HG03060 (cell line): ENCODE measurements around the gene FZD1.
"Not testable (repeated sequence)": the region's sequence is repeated elsewhere in the genome, so short reads cannot be mapped to it uniquely, and the experiment has no call there.

Experiments
- ATAC-seq: cut with Tn5 transposase; IDR thresholded peaks from one replicate; pipeline ENCODE4 v1.9.1; 2021; ENCODE audit warnings: low read depth, moderate number of reproducible peaks; ENCODE audit not compliant: unreplicated experiment

FZD1 gene

GRCh38 chr7:91294639-91295220 lies 30.5 kb downstream of the FZD1 start:
- no peak for ATAC-seq

GRCh38 chr7:91295576-91295975 lies 31.3 kb downstream of the FZD1 start:
- no peak for ATAC-seq

DNA sequence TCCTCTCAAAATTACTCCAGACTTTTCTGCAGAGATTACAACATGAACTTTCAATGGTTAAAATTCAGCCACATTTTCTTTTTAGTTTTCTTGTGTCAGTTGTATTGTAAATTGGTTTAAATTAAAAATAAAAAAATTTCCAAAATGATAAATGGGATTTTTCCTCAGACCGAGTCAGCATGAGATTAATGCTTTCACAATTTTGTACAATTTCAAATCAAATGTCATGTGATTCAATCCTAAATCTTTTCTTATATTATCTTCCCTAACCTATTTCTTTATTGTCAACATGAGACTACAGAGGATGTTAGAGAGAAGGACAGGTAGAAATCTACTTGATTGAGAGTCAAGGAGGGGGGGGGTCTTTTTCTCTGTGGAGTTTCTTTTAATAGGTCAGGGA lies 33.7 kb downstream of the FZD1 start:
- no peak for ATAC-seq

DNA sequence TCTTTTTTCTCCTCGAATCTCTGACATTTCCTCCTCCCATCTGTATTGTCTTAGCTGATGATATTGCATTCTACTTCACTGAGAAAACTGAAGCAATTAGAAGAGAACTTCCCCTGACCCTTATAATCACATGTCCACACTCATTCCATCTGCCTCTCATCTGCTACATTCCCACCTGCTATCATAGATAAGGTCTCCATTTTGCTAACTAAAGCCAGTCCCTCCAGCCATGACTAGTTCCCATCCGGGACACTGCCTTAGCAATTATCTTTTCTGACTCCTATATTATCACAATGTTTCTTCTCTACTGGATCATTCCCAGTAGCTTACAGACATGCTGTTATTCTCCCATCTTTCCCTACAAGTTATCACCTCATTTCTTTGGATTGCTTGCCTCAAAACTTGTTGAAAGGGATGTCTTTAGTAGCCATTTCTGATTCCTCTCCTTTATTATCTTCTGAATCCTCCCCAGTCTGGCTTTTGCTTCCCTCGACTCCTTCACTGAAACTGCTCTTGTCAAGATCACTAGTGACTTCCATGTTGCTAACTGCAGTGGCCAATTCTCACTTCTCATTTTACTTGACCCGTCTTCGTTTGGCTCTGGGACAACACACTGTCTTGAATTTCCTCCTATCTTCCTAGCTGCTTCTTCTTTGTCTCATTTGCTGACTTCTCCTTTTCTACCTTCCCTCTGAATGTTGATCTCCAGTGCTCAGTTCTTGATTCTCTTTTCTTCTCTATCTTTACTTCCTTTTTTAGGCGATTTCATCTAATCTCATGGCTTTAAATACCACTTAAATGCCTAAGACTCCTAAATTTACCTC lies 35.9 kb downstream of the FZD1 start:
- no peak for ATAC-seq

- ATAC-seq = no peak
Observed at GRCh38 chr7:91302794-91303193, 38.6 kb downstream of the FZD1 start.

DNA sequence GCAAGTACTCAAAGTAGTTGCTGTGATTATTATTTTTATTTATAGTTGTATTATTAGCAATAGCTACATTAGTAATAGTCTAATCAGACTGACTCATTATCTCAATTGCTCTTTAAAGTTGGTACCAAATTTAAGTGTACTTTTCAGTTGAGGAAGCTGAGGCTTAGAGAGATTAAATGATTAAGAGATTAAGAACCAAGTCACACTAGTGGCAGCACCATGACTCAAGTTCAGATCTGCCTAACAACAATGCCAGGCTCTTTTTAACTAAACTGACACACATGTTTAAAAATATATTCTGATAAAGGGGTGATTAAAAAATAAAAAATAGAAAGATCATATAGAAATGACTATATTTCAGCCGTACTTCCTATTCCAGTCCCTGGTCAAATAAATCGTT lies 42.0 kb downstream of the FZD1 start:
- ATAC-seq = no peak

GRCh38 chr7:91307467-91307866 lies 43.2 kb downstream of the FZD1 start:
- no peak for ATAC-seq

DNA sequence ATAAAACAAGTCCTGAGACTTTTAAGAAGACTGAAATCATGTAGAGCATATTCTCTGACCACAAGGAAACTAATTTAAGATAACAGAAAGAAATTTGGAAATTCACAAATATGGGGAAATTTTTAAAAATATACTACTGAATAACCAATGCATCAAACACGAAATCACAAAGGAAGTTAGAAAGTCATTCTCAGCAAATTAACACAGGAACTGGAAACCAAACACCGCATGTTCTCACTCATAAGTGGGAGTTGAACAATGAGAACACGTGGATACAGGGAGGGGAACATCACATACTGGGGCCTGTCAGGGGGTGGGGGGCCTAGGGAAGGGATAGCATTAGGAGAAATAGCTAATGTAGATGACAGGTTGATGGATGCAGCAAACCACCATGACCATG lies 44.0 kb downstream of the FZD1 start:
- not testable (repeated sequence) for ATAC-seq

- no peak for ATAC-seq
Observed at GRCh38 chr7:91310830-91311460, 46.7 kb downstream of the FZD1 start.

- ATAC-seq = no peak
Observed at GRCh38 chr7:91311839-91312238, 47.6 kb downstream of the FZD1 start.

- ATAC-seq = no peak
Observed at GRCh38 chr7:91313113-91313512, 48.9 kb downstream of the FZD1 start.

GRCh38 chr7:91314591-91315323 lies 50.5 kb downstream of the FZD1 start:
- ATAC-seq = no peak

DNA sequence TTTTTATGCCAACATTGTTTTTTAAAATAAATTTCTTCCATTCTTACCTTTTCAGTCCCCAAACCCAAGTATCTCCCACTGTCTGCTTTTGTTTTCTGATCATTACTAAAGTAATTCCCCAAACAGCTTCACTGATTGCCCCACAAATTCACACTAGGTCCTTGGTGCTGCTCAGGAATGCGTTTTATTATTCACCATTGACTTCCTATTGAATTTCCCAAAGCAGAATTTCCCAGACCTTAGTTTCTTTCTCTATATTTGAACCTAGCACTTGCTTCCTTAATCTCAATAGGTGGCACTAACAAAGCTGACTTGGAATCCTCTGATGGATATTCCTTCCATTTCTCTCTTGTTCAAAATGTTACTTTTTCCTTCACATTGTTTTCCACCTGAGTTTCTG lies 52.2 kb downstream of the FZD1 start:
- ATAC-seq = no peak

DNA sequence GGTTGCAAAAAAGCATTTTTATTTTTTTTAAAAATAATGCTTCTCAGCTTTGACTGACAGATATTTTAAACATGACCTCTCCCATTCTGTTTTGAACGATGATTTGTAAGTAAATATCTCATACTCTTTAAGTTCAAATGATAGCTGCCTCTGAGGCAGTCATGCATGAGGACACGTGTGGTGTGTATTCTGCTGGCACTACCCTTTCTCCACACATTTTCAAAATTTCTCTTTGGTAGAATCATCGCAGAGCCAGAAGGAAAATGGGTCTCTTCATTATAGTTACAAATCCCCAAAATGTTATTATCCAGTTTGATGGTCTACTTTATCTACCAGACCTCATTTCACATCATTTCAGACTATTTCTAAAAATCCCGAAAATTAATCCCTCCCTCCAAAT lies 55.1 kb downstream of the FZD1 start:
- no peak for ATAC-seq

GRCh38 chr7:91320366-91321078 lies 56.3 kb downstream of the FZD1 start:
- no peak for ATAC-seq
